NCI-H128 (cell line): ENCODE measurements around the gene ANKRD28.

Source experiments
- DNase-seq: peaks from one replicate; lab custom pipeline; 2025; ENCODE audit not compliant: unreplicated experiment; lab: John Stamatoyannopoulos, UW

Gene ANKRD28

DNA sequence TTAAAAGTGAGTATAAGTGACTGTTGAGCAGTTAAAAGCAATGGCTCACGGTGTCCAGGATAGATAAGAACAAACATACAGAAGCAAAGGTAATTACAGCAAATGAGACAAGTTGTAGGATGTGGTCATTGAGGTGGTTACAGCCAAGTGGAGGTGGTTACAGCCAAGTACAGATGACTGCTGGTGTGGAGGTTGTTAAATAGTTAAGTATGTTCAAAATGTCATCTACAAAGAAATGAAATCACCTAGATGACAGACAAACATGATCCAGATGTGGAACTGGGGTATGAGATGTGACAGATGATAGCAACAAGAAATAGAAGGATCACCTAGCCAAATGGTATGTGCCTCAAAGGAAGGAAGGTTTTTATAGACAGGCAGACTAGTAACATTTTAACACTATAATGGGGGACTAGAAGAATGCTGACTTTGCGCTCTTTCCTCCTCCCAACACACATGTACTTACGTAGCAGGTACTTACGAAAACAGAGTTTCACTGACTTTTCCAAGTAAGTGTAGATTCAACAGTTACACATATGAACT lies 6.8 kb upstream of the ANKRD28 start:
- DNase-seq = no peak

DNA sequence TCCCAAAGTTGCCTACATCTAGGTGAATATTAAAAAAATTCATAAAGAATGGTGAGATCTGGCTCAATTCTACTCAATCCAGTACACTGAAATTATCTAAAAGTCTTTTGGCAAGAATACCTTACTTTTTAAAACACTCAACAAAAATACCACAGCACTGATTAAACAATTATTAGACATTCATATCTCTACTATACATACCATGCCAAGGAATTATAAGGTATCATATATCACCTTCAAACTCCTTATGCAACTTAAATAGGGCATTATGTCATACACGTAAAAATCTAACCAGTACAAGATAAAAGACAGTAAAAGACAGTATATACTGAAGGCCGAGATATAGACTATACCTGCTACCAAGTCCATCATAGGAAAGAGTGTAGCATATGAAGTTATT lies 6.1 kb upstream of the ANKRD28 start:
- DNase-seq = no peak

DNA sequence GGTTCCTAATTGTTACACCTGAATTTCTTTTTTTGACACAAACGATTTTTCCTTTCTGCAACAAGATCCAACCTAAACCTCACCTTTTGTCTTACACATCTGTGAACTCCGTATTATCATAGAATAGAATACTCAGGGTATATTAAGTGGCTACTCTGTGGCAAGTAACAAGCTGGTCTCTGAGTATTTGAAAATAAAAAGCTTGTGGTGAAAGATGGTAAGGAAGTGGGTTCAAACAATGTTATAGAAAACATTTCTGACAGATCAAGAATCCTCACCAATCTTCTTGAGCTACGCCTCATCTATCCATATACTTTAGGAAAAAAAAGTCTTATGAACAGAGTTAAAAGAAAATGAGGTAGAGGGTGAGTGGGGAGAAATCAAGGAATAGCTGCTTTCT lies 3.5 kb upstream of the ANKRD28 start:
- no peak for DNase-seq

DNA sequence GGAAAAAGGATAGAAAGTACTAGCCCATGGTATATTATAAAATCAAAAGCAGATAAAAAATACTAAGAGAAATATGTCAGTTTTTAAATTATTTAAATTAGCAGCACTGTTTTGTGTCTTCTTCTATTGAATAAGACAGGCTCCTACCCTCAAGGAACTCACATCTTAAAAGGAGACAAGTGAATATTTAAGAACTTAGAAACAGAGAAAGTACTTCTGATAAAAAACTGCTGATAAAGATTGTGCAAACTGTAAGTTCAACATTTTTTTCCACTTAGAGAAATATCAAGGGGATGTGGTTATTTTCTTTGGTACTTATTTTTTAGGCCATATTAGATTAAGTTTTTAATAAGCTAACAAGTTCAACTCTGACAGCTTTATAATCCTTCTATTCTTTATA lies 3.0 kb upstream of the ANKRD28 start:
- DNase-seq = no peak

DNA sequence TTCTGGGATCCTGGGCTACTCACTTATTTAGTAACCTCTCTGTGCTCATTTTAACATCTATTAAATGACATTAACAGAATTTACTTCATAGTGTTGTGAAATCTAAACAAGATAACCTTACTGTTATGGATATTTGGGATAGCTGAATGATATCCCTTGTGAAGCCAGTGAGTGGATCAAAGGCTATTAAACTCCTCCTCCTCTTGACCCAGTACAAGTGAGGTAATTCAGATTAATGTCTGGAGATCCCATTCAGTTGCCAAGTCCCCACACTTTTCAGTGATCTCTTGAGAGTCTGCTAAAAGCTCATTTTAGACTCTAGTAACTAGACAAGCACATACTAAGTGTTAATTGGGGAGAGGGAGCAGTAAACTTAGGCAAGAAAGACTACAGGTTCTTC lies 2.5 kb upstream of the ANKRD28 start:
- DNase-seq = no peak

DNA sequence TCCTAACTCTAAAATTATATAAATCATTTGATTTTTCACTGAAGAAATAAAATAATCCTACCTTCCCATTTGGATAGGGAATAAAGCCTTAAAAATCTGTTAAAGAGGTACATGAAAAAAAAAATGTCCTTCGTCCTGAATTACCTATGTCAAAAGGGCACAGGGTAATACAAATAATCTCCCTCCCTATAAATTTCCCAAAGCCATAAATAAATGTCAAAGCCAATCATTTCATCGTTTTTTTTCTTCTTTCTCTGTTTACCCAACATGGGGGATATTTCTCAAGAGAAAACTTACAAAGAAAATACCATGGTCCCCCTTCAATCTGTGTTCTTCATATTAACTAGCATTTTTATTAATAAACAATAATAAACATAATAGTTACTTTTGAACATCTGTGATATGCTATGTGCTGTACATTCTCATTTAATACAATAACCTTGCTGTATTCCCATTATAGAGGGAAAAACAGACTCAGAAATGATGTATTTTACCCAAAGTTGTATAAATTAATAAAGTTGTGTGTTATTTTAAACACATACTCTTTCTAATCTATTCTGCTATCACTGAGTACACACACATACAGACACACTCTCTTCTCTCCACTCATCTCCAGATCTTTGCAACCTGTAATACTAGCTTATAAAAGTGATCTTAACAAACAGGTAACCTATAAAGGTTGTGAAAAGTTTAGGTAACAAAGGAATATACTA lies 910 bp upstream of the ANKRD28 start:
- DNase-seq = no peak

DNA sequence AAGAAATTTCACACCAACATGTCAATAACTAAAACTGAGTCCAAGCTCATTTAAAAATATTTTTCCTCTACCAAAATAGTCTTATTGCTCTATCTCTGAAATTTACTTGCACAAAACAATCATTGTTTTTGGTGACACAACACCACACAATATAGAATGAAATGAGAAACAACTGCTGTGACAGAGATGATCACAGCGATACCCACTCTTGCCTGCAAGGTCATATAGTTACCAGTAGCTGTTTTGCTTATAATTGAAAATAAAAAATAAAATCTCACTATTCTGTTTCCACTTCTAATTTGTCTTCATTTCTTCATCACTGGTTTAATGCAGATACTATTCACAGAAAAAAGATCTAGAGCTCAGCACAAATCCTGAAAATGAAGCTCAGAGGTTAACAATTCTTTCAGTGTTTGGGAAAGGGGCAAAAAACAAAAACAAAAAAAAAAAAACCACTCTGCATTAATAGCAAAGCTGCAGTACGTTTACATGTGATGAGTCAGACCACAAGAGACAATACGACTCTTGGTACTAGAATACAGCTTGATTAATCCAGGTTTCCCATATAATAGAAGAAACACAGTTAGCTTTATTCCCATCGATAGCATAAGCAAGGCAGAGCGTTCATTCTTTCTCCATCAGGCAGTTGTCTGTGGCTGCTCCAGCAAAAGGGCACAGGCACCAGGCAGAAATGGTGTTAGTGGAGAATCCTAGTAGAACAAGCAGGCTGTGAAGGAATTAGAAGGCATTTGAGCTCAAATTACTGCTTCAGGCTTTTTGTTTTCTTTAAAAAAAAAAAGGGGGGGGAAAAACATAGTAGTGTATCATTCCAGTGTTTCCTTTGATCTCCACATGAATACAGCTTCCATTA lies 773 bp downstream of the ANKRD28 start:
- DNase-seq = no peak

DNA sequence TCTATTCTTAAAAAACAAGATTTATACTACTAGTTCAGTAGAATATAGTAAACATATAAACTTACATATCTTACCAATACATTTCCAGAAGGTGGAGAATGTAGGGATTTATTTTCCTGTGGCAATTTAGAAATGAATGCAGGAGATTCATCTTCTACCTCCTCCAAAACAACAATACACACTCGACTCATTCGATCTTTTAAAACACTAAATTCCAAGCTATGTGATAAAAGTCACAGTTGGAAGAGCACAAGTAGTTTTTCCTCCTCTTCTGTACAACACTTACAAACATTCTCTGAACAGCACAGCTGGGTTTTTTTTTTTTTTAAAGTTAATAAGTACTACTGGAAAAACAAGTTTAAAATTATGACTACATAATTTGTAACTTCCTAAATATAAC lies 1.4 kb downstream of the ANKRD28 start:
- DNase-seq = no peak

DNA sequence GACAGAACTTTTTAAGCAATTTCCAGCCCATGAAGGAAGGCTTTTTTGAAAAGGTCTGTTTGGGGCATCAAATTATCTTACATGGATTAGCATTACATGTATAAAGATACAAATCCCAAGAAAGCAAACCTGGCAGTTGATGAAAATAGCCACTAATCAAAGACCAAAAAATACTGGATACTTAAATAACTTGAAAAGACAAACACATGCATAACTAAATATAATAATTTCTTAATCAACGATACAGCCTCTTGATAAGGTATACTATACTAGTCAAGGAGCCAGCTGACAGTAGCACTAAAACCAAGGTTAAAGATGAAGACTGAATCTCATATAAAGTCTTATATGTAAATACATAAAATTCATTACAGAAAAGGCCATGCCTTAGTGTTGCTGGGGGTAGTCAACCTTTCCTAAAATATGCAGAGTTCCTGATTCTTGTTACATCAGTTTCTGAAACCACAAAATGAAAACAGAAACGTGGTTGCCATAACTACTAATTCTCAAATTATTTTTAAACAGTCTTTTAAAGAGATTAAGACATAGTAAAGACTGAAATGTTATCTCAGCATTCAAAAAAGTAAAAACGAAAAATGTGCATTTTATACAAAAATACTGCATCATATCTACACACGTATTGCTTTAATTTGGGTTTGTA lies 2.0 kb downstream of the ANKRD28 start:
- no peak for DNase-seq

DNA sequence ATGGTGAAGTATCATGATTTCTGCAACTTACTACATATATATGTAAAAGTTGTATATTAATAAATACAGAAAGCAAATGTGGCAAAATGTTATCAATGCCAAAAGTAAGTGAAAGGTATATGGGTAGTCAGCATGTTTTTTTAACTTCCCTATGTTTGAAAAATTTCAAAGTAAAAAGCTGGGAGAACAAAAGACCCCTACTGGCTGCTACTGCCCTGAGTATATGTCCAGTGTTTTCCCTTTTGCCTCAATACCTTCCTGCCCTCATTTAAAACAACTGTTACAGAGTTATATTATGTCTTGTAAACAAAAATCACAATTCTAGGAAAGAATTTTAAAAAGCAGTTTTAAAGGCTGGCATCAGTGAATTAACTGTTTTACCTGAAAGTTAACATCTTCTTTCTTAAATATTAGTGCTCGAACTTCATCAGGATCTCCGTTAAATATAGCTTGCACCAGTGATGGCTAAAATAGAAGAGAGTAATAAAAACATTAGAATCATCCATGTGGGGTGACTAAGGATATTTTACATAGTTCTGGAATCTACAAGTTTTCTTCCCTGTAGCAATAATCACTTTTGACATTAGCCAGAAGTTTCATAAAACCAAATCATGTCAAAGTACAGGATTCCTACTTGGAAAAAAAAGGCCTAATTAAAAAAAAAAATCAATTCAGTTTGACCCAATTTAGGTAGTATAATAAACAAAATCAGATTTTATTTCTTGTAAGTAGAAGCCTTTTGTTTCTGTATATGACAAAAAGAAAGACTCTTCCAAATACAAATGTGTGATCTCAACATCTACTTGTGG lies 2.7 kb downstream of the ANKRD28 start:
- no peak for DNase-seq

DNA sequence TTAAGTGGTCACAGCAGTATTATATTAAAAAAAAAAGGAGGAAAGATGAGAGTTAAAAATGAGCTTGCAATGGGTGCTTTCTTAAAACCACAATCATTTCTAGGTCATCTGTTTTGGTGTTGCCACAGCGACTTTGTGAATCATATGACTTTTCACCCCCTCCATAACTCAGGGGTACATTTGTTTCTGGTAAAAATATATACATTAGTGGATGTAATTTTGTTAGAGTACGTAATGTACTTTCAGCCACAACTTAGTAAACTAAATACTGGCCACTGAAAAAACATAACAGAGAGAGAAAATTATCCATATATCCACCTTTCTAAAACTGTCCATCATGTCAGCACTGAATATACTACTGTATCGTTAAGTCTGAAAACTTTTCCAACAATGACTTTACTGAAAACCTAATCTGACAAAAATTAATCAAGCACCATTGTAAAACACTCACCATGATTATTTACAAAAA lies 3.4 kb downstream of the ANKRD28 start:
- DNase-seq = no peak

DNA sequence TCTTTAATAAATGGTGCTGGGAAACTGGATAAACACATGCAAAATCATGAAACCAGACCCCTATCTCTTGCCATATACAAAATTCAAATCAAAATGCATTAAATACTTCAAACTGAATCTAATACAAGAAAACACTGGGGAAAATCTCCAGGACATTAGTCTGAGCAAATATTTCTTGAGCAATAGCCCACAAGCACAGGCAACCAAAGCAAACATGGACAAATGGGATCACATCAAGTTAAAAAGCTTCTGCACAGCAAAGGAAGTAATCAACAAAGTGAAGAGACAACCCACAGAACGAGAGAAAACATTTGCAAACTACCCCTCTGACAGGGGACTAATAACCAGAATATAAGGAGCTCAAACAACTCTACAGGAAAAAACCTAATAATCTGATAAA lies 6.3 kb downstream of the ANKRD28 start:
- DNase-seq = no peak

DNA sequence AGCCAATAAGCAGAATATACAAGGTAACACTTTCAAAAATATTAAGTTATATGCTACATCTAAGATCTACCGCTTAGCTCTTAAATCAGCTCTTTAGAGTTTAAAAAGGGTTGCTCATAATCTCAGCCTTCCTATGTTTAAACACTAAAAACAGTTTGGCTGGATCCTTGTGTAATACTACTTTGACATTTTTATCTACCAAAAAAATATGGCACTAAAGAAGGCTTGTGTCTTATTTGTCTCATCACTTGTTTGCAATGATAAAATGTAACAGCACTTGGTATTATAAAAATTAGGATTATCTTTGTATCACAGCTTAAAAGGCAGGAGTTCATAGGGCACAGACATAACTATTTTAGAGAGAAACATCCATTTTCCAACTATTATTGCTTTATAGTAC lies 9.8 kb downstream of the ANKRD28 start:
- DNase-seq = no peak

DNA sequence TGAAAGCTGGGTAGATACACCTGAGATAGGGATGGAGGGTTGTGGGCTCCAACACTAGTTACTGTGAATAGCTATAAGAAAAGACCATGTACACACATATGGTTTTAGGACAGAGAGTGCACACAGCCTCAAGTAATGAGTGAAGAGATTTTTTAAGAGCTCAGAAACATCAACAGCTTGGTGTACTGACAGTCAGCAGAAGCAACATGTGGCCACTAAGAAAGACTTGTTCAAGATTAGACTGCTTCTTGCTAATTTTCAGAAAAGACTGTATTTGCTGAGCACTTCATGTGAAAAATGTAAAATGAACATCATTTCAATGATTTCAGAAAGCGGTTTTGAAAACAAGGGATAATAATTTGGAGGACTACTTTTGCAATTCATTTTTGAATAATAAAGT lies 10.3 kb downstream of the ANKRD28 start:
- DNase-seq = no peak

DNA sequence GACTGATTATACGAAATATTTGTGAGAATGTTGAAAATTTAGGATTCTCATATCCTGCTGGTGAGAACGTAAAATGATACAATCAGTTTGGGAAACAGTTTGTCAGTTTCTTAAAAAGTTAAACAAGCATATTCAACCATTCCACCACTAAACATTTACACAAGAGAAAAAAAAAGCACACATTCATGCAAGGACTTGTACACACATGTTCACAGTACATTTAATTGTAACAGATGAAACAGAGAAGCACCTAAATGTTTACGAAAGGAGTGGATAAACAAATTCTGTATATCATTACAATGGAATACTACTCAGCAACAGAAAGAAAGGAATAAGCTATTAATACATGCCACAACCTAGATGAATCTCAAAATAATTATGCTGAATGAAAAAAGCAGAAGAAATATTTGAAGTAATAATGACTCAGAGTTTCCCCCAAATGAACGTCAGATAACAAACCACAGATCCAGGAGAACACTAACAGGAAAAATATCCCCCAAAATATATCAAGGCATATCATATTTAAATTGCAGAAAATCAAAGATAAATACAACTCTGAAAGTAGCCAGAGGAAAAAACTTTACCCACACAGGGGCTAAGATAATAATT lies 14.3 kb downstream of the ANKRD28 start:
- no peak for DNase-seq

DNA sequence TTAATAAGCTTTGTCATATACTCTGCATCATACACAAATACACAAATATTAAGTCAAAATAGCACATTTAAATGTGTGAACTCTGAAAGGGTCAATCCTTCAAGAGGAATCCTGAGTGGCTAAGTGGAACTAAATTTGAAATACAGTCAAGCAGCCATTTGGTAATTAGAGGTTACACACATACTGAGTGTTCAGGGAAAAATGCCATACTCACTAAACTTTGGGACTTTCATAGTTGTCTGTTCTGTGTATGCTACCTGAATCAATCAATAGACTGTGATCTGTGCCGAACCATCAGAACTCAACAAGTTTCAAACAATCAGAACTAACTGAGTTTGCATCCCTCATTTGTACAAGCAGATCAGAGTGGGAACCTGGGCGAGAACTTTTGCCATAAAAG lies 15.3 kb downstream of the ANKRD28 start:
- DNase-seq = no peak

DNA sequence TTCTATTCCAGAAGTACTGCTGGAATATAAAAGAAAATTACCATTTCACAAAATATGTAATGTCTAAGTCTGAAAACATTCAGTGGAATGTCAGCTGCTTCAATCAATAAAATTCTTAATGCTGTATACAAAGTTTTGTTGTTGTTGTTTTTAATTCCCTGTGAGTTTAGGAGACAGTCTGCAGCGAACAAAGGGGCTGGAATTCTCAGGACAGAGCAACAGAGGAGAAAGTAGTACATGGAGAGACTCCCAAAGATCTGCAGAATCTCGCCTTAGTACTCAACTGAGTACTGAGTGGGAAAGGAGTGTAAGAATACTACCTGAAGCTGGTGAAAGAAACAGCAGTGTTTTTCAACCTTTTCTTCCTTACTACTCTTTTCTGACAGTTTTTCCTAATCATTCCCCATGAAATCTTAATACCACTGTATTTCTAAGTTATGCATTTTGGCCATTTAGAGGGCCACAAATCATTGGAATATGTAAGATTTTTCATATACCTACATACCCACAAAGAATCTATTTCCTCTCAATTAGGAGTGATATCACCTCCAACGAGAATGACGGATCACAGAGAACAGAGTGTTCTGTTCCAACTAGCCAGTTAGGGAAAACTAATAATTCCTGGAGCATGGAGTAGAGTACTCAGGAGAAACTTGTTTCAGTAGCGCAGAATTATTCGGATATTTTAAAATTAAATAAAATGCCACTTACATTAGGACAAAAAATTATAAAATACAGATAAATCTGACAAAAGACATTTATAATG lies 16.0 kb downstream of the ANKRD28 start:
- DNase-seq = no peak

DNA sequence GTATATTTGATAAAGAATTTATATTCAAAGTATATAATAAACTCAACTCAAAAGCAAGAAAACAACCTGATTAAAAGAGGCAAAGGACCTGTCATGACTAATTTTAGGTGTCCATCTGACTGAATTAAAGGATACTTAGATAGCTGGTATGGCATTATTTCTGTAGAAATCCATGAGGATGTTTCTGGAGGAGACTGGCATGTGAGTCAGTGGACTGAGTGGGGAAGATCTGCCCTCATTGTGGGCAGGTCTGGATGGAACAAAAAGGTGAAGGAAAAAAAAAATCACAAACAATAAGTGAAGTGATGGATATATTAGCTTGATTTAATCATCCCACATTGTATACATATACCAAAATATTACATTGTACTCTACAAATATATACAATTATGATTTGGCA lies 16.6 kb downstream of the ANKRD28 start:
- DNase-seq = no peak

DNA sequence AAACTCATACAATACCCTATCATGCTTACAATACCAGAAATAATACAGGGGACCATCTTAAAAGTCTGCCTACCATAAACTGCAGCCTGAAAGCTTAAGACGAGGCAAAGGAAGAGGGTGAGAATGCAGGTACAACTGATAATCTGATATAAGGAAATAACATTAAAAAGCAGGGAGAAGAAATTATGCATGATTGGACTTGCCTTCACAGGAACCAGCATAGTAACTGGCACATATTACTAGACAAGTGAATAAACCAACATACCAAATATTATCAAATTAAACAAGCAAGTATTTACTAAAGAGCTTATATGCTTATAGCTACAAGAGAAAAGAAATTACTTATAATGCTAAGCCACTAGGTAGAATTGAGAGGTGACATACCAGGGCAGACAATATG lies 18.7 kb downstream of the ANKRD28 start:
- DNase-seq = no peak
